Measurements from ENCODE around the gene MID1.

GRCh38 chrX:10414156-10414824, 206.1 kb downstream of the MID1 start:
- TF ChIP-seq CTCF (IDR thresholded peaks at IDR 0.05; ENCODE audit: insufficient read depth, low read length, poor library complexity, severe bottlenecking) (no peak), EZH2phosphoT487 (conservative IDR thresholded peaks at IDR 0.05; ENCODE audit: low read length) (no peak)

All from SU-DHL-6 (cell line).